Left lobe of liver (tissue), 2 donors: ENCODE measurements around the gene CD44. TPM values are rescaled to one million over a fixed set of nuclear protein-coding genes. Genes with fewer than 3 reads are reported as not detected.
"Not testable (repeated sequence)": the region's sequence is repeated elsewhere in the genome, so short reads cannot be mapped to it uniquely, and the experiment has no call there.

Experiments used
- ATAC-seq: fragments of 200-7000 bp; cut with Tn5 transposase; one replicate; pipeline ENCODE4 v1.9.1; 2020; ENCODE audit warnings: mild to moderate bottlenecking, moderate library complexity
- DNase-seq: peaks from one replicate; pipeline ENCODE4 v3.0.0-alpha.2; 2020; ENCODE audit warnings: low spot score
- total RNA-seq: library from RNA; stranded (reverse); gene quantifications from one replicate; pipeline ENCODE4 v1.2.1, GENCODE V29; 2021
- donor health status: DM: no; HTN: no; CAD: no; lungs with moderate emphysema.
- donor health status: DM: no; HTN: yes; CAD: no.

The CD44 gene
- total RNA-seq, 1 donor from 2014 or later: 11.7 TPM

GRCh38 chr11:35207471-35208403 is 68.8 kb downstream of the CD44 start:
- no peak for DNase-seq
- ATAC-seq: no peak

DNA sequence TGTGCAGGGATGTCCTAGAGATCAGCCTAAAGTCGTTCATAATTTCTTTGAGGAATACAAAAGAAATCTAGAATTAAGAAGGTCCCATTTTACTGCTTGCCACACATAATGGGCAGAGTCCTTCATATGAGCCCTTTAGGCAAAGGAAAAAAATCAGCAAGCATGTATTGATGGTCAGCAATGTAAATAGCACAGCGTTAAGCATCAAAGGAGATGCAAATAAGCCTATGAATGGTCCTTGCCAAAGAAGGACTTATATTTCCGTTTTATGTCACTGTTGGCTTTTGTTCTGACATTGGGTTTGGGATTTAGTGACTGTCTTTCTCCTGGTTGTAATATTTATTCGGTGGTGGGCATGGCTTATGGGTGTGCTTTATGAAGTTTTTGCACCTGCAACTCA is 69.8 kb downstream of the CD44 start:
- DNase-seq (no peak), ATAC-seq (no peak)

DNA sequence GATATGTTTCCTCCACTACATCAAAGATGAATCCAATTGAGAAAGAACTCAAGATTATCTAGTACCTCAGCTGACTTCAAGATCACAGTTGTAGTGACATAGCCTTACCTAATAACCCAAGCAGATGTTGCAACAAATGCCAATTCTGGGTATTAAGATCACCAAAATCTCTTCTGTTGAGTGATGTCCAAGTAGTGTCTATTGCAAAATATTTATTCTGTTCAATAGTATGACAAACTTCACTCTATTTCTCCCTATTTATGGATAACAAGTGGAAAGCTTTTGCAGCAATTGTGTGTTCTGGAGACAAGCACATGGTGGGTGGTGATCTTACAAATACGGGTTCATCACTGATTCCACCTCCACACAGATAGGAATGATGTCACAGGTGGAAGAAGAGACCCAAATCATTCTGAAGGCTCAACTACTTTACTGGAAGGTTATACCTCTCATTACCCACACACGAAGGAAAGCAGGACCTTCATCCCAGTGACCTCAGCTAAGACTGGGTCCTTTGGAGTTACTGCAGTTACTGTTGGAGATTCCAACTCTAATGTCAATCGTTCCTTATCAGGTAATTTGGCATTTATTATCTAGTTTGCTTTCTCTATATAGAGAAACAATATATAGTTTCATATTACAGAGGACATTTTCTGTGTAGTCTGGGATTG is 72.0 kb downstream of the CD44 start:
- DNase-seq (no peak), ATAC-seq (peak; percentile 59)

GRCh38 chr11:35211952-35212351 is 73.0 kb downstream of the CD44 start:
- DNase-seq (no peak), ATAC-seq (no peak)

- no peak for DNase-seq
- no peak for ATAC-seq
These were observed 75.3 kb downstream of the CD44 start for GRCh38 chr11:35214226-35214770.

- DNase-seq (no peak), ATAC-seq (no peak)
These were observed 75.8 kb downstream of the CD44 start for GRCh38 chr11:35214792-35215193.

DNA sequence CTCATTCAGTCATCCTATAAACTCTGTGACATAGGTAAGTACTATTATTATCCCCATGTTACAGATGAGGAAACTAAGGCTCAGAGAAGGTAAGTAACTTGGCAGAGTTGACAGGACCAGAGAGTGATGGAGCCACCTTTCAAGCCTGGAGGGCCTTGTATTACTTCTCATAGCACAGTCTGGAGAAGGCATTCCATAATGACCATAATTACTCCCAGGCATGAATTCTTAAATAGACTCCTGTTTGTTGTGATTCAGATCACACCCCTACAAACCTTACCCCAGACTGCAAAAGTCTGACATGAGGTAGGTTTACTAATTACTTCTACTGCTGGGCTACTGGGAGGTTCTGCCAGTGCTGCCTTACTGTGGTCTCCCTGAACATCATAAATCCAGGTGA is 77.0 kb downstream of the CD44 start:
- ATAC-seq: no peak
- DNase-seq: no peak

DNA sequence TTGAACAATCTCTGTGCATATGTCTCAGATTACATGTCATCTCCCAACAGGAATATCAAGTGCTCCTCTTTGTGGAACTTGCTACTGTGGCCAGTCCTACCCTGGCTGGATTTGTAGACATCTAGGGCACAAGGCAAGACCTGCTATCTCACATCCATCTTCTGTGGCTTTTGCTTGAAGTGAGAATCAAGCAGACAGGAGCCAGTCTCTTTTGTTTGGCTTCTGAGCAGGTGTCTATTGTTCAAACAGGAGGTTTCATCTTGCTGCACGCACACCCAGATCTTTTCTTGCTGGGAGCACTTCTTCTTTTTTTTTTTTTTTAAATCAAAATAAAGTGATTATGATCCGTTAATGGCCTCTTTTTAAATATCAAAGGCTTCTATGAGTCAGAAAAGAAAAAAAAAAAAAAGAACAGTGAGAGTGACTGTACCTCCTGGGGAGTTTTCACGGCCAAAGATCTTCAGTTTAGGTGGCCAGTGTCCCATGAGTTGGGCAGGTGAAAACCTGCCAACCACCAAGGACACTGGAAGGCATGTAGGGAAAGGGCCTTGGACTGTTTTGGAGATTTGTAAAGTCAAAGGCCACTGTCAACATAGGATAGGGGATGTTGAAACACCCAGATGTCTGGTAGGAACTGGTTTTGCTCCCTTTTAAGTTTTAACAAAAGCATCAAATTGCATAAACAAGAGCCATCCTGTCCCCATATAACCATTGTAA is 78.1 kb downstream of the CD44 start:
- ATAC-seq (peak; percentile 71), DNase-seq (no peak)

- no peak for ATAC-seq
These were observed 80.0 kb downstream of the CD44 start for GRCh38 chr11:35218956-35219355.

GRCh38 chr11:35223371-35223796 is 84.4 kb downstream of the CD44 start:
- DNase-seq (no peak), ATAC-seq (no peak)

More at GRCh38 chr11:35218956-35219355, 80.0 kb downstream of the CD44 start:
- no peak for DNase-seq

DNA sequence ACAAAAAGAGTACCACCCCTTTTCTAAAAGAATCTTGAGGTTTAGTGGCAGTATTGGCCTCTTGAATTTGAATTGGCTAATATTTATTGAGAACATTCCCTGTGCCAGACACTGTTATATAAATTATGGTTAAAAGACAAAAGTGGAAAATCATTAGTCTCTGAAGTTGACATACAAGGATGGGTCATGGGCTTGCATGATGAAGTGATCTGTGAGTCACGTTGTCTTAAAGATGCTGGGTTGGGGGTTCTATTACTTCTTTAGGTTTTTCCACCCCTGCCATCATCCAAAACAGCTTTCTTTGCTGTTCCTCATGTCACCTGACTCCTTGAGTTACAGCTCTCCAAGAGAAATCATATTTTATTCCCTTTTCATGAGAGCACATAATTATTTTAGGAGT is 85.0 kb downstream of the CD44 start:
- ATAC-seq: no peak
- DNase-seq: no peak

DNA sequence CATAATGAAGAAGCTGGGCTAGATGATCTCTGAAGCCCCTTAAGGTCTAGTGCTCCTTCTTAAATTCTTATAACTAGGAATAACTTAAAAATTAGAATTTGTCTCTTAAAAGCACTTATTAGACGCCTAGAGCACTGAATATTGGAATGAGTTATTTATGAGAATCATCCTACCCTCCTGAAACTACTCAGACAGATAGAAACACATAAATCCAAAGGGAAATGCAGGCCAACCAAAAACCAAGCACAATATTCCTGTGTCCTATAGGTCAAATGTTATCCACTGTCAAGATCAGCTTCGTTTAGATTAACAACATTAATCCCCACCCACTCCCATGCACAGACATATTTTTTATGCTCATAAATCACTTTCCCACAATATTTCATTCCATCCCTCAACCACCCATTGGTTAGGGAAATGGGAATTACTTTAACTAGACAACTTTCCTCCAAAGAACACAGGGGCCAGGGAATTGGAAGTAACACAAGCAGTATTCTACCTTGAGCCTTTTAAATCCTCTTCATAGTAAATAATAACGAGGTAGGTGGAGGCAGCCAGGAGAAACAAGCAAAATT is 87.1 kb downstream of the CD44 start:
- no peak for DNase-seq
- ATAC-seq: no peak

- DNase-seq, ATAC-seq: not testable (repeated sequence)
These were observed 87.8 kb downstream of the CD44 start for GRCh38 chr11:35226756-35227155.

DNA sequence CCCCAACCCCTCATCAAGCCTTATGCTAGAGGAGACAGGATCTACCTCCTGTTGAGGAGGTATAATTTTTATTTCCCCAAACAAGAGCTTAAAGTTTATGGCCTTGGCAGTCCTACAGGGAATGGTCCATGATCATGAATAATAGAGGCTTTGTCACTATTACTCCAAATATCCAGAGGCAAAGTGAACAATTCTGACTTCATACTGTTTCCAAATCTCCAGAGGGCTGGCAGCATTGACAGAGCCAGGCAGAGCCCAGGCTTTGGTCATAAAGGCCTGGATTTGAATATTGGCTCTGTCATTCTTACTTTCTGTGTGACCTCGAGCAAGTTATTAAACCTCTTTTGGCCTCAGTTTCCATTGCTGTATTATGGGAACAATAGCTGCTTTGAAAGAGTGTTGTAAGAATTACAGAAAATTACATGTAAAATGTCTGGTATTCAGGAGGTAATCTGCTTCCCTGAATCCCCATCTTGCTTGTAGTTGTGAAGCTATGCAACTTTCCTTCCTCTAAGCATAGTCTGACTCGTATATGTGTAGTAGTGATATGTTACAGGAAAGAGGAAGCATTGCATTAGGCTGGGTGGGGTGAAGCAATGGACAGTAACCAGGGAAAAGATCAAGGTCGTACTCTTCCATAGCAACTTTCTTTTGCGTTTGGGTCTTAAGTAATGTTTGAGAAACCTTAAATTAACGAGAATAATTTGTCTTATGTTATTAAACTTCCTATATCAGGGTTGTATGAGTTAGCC is 88.8 kb downstream of the CD44 start:
- ATAC-seq: peak; percentile 43

DNA sequence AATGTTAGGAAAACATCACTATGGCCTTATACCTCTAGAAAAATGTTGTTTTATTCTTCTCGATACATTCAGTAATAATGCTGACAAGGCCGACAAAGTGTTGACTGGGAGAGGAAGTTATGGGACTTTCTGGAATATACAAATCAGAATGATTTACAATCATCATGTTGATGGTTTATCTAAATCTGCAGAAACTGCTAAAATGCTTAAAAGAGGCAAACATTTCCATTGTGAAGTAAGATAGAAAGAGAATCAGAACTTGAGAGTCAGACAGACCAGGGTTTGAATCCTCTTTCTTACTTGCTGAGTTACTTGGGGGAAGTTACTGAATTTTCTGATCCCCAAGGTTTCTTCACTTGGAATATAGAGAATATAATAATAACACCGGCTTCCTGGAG is 89.4 kb downstream of the CD44 start:
- no peak for DNase-seq
- no peak for ATAC-seq

More for the DNA sequence above, 88.8 kb downstream of the CD44 start:
- DNase-seq: no peak

- DNase-seq: no peak
- ATAC-seq: no peak
These were observed 91.4 kb downstream of the CD44 start for GRCh38 chr11:35230388-35230787.

GRCh38 chr11:35231076-35231860 is 92.3 kb downstream of the CD44 start:
- ATAC-seq (no peak), DNase-seq (no peak)

GRCh38 chr11:35232891-35233330 is 93.9 kb downstream of the CD44 start:
- no peak for ATAC-seq
- no peak for DNase-seq

- DNase-seq (no peak), ATAC-seq (no peak)
These were observed 94.5 kb downstream of the CD44 start for GRCh38 chr11:35233518-35233917.
